Fibroblast of skin of right quadriceps (primary cell): Measurements from ENCODE around the gene ZP1.

Source experiments
- DNase-seq: peaks from one replicate; pipeline ENCODE4 v3.0.0-alpha.2; 2013

The ZP1 gene

GRCh38 chr11:60859616-60860250 is 7.6 kb upstream of the ZP1 start:
- DNase-seq = no peak

- no peak for DNase-seq
Measured at GRCh38 chr11:60860943-60861342, 6.4 kb upstream of the ZP1 start.

- no peak for DNase-seq
Measured at GRCh38 chr11:60862171-60862570, 5.2 kb upstream of the ZP1 start.

GRCh38 chr11:60863550-60864521 is 3.5 kb upstream of the ZP1 start:
- DNase-seq = no peak

- DNase-seq = no peak
Measured at GRCh38 chr11:60864856-60865513, 2.4 kb upstream of the ZP1 start.

- DNase-seq = no peak
Measured at GRCh38 chr11:60867871-60868681, 734 bp downstream of the ZP1 start.

- no peak for DNase-seq
Measured at GRCh38 chr11:60868682-60869450, 1.5 kb downstream of the ZP1 start.

GRCh38 chr11:60869451-60869825 is 2.1 kb downstream of the ZP1 start:
- no peak for DNase-seq

- no peak for DNase-seq
Measured at GRCh38 chr11:60870276-60870675, 2.9 kb downstream of the ZP1 start.

GRCh38 chr11:60870733-60871377 is 3.5 kb downstream of the ZP1 start:
- no peak for DNase-seq

- peak; percentile 18 for DNase-seq
Measured at GRCh38 chr11:60871378-60872061, 4.2 kb downstream of the ZP1 start.

- peak; percentile 61 for DNase-seq
Measured at GRCh38 chr11:60872124-60872960, 5.0 kb downstream of the ZP1 start.

- DNase-seq = peak; percentile 85
Measured at GRCh38 chr11:60872961-60873524, 5.7 kb downstream of the ZP1 start.

GRCh38 chr11:60873533-60873932 is 6.2 kb downstream of the ZP1 start:
- no peak for DNase-seq

- no peak for DNase-seq
Measured at GRCh38 chr11:60874421-60875365, 7.4 kb downstream of the ZP1 start.

- DNase-seq = no peak
Measured at GRCh38 chr11:60875366-60876167, 8.2 kb downstream of the ZP1 start.

- DNase-seq = no peak
Measured at GRCh38 chr11:60876168-60876485, 8.8 kb downstream of the ZP1 start.
